A673 (cell line): ENCODE data around the gene POLA1. TPM values are rescaled to one million over a fixed set of nuclear protein-coding genes. Genes with fewer than 3 reads are reported as not detected.

Experiments
- BruUV-seq: library from RNA; stranded (reverse); fragments of 400-500 nt; replicated peaks from 2 replicates; lab custom pipeline; 2021; lab: Mats Ljungman, UMichigan
- CTCF ChIA-PET: fragments of 300-600 bp; sonication (Branson Sonifier 250); formaldehyde crosslinking; loops from one replicate; lab custom pipeline; 2022; ENCODE audit warnings: antibody characterized with exemption; lab: Charles Lee
- POLR2A ChIA-PET: fragments of 300-600 bp; sonication (Branson Sonifier 250); formaldehyde crosslinking; loops from one replicate; lab custom pipeline; 2022; ENCODE audit warnings: antibody characterized with exemption; ENCODE audit not compliant: low non-redundant PET; lab: Charles Lee
- DNase-seq: peaks from one replicate; pipeline ENCODE4 v3.0.0-alpha.2; 2015; ENCODE audit warnings: low spot score
- H3K27ac ChIP-seq: fragments of 200-600 bp; sonication (generic); 2 replicates; pipeline ENCODE4 v1.5.1; 2016; ENCODE audit warnings: mixed run types, low read depth, mild to moderate bottlenecking, mixed read lengths, antibody characterized with exemption, low read length; ENCODE audit not compliant: poor library complexity, severe bottlenecking
- H3K27me3 ChIP-seq: fragments of 200-600 bp; sonication (generic); replicated peaks from 2 replicates; pipeline ENCODE4 v1.6.1; 2017; ENCODE audit warnings: mixed run types, low read depth, mild to moderate bottlenecking, mixed read lengths, antibody characterized with exemption, low read length; ENCODE audit not compliant: insufficient read depth, poor library complexity
- H3K36me3 ChIP-seq: fragments of 200-600 bp; sonication (generic); 2 replicates; pipeline ENCODE4 v1.6.1; 2016; ENCODE audit warnings: mixed run types, mild to moderate bottlenecking, mixed read lengths, antibody characterized with exemption, low read length; ENCODE audit not compliant: insufficient read depth, poor library complexity, severe bottlenecking
- H3K4me1 ChIP-seq: fragments of 200-600 bp; sonication (generic); 2 replicates; pipeline ENCODE4 v1.6.1; 2017; ENCODE audit warnings: mixed run types, mild to moderate bottlenecking, mixed read lengths, antibody characterized with exemption, low read length; ENCODE audit not compliant: insufficient read depth, poor library complexity, severe bottlenecking
- H3K4me3 ChIP-seq: fragments of 200-600 bp; sonication (generic); 2 replicates; pipeline ENCODE4 v1.5.1; 2016; ENCODE audit warnings: low read depth, mixed run types, mild to moderate bottlenecking, mixed read lengths, low read length; ENCODE audit not compliant: poor library complexity, severe bottlenecking
- H3K9me3 ChIP-seq: fragments of 200-600 bp; sonication (generic); 2 replicates; pipeline ENCODE4 v1.6.1; 2016; ENCODE audit warnings: mixed run types, low read depth, mild to moderate bottlenecking, mixed read lengths, antibody characterized with exemption, low read length; ENCODE audit not compliant: poor library complexity, severe bottlenecking
- CTCF ChIP-seq: fragments of 300-800, 200-600 bp; sonication (generic); conservative IDR thresholded peaks from 2 replicates; pipeline ENCODE4 v1.5.1; 2017; ENCODE audit warnings: low read depth, mild to moderate bottlenecking, antibody characterized with exemption, low read length, moderate library complexity, mixed read lengths
- EZH2 ChIP-seq: fragments of 200-600 bp; sonication (generic); IDR thresholded peaks from 2 replicates; pipeline ENCODE4 v1.6.1; 2017; ENCODE audit warnings: borderline replicate concordance, low read depth, mild to moderate bottlenecking, mixed read lengths, antibody characterized with exemption, low read length; ENCODE audit not compliant: poor library complexity, severe bottlenecking
- intact Hi-C: fragments of 100-400 bp; cut with micrococcal nuclease; formaldehyde crosslinking; loops from one replicate; pipeline ENCODE4 v1.10.0; 2022; ENCODE audit not compliant: unreplicated experiment
- total RNA-seq: library from RNA; stranded (reverse); gene quantifications from 2 replicates; pipeline ENCODE4 v1.2.3, GENCODE V29; 2021

Gene POLA1
- total RNA-seq, 1 experiment from 2014 or later: 44.9 TPM

GRCh38 chrX:25034889-25035288 lies 341.2 kb downstream of the POLA1 start:
- intact Hi-C loops: no loop called here
- BruUV-seq: no TSS peak
- Histone ChIP-seq H3K4me3 (no peak overlapping the region), H3K36me3 (no peaks in the 10 kb centered on the region), H3K4me1 (no peaks in the 10 kb centered on the region), H3K27me3 (no peaks in the 10 kb centered on the region), H3K9me3 (no peaks in the 10 kb centered on the region), H3K27ac (no peak overlapping the region)
- ChIA-PET CTCF (interaction anchor here (0.6 to 1.5 kb wide), 2 partner anchors 32 to 109 kb away, joined by 3 to 5 read pairs; no protein-coding TSS in a partner anchor), POLR2A (no interaction called here)
- TF ChIP-seq CTCF (peak; percentile 31; the same call in 1 of the 2 replicates), EZH2 (no peak)
- DNase-seq: no peak

GRCh38 chrX:25039036-25039435 lies 345.3 kb downstream of the POLA1 start:
- H3K9me3 ChIP-seq: no peaks in the 10 kb centered on the region
- CTCF ChIA-PET: no interaction called here
- TF ChIP-seq EZH2 (no peak), CTCF (no peak)
- peaks cover 4% of the 10 kb centered on the region for H3K4me1 ChIP-seq
- no peak overlapping the region for H3K27ac ChIP-seq
- no peaks in the 10 kb centered on the region for H3K27me3 ChIP-seq
- POLR2A ChIA-PET: no interaction called here
- intact Hi-C loops: no loop called here
- no peak overlapping the region for H3K4me3 ChIP-seq
- no peak for DNase-seq
- H3K36me3 ChIP-seq: no peaks in the 10 kb centered on the region
- no TSS peak for BruUV-seq

- no peaks in the 10 kb centered on the region for H3K27me3 ChIP-seq
- no peak for DNase-seq
- POLR2A ChIA-PET: no interaction called here
- H3K4me1 ChIP-seq: peaks cover 17% of the 10 kb centered on the region
- H3K36me3 ChIP-seq: no peaks in the 10 kb centered on the region
- CTCF ChIA-PET: no interaction called here
- H3K27ac ChIP-seq: no peak overlapping the region
- H3K9me3 ChIP-seq: no peaks in the 10 kb centered on the region
- H3K4me3 ChIP-seq: no peak overlapping the region
- intact Hi-C loops: no loop called here
- no TSS peak for BruUV-seq
- TF ChIP-seq CTCF: no peak
- no peak for TF ChIP-seq EZH2
Observed at GRCh38 chrX:25043192-25043591, 349.5 kb downstream of the POLA1 start.

Other genes starting within 250 kb of the POLA1 start
- gene PDK3, start 228.6 kb upstream of the POLA1 start, total RNA-seq: 6.6 and 7.2 TPM in 2 replicates
- 3.6 and 4.3 TPM in 2 replicates for gene PCYT1B, start 46.6 kb upstream of the POLA1 start, total RNA-seq